Measurements from ENCODE around the gene SYT10.
"Not testable (repeated sequence)": the region's sequence is repeated elsewhere in the genome, so short reads cannot be mapped to it uniquely, and the experiment has no call there.

Gene SYT10

DNA sequence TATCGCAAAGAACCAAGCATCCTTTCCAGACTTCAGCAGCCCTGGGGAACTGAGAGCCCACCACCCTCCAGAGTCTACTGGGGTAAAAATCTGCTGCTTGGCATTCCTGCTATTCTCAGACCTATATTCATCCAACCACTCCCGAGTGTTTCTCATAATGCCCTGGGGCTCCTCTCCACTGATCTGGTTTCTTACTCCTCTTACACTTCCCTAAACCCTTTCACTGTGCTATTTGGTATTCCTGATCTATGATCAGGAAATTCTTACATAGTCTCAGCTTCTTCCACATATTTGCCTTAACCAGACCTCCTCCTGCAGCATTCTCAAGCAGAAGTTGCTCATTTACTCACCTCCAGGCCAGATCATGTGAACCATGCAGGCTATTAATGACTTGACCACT, 82.4 kb downstream of the SYT10 start:
- no peak for DNase-seq (ENCODE audit: low read depth in 2 of 2)

DNA sequence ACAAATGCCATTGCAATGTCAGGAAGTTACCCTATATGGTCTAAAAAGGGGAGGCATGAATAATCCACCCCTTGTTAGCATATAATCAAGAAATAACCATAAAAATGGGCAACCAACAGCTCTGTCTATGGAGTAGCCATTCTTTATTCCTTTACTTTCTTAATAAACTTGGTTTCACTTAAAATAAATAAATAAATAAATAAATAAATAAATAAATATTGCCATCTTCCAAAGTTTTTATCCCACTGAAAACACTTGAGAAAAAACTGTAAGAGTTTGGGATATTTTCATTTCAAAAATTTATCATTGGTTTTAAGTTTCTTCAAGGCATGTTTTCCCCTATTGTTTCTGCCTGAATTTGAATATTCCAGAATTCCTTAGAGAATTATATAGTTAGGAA, 89.8 kb downstream of the SYT10 start:
- no peak for DNase-seq (ENCODE audit: low read depth in 2 of 2)

DNA sequence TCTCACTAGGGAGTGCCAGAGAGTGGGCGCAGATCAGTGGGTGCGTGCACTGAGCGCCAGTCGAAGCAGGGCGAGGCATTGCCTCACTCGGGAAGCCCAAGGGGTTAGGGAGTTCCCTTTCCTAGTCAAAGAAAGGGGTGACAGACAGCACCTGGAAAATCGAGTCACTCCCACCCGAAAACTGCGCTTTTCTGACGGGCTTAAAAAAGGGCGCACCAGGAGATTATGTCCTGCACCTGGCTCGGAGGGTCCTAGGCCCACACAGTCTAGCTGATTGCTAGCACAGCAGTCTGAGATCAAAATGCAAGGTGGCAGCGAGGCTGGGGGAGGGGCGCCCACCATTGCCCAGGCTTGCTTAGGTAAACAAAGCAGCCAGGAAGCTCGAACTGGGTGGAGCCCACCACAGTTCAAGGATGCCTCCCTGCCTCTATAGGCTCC, 107.6 kb downstream of the SYT10 start:
- not testable (repeated sequence) for DNase-seq (ENCODE audit: low read depth in 2 of 2)

DNA sequence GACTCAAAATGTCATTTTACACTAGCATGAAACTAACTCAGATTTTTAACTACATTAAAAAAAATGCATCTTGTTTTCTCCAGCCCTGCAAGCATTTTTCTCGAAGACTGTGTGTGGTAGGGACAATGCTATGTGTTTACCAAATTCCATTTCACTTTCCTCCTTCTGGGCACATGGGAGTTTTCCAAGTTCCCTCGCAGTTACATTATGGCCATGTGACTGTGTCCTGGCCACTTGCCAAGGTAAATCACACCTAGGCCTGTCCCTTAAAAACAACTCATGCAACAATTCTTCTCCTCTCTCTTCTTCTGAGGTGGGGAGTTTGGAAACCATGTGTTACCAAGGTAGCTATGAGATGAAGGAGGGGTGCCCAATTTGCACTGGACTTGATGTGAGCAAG, 108.7 kb downstream of the SYT10 start:
- no peak for DNase-seq (ENCODE audit: low read depth in 2 of 2)

Measured in stimulated activated CD4-positive, alpha-beta T cell treated with anti-CD3 and anti-CD28 coated beads, Interleukin-4, amount 100 ng/mL, for 48 hours (primary cell).